CD4-positive, alpha-beta memory T cell (primary cell): ENCODE results near the gene NBEAL2. TPM values are rescaled to one million over a fixed set of nuclear protein-coding genes. Genes with fewer than 3 reads are reported as not detected.
A peak's percentile ranks its signal among the peaks of the same experiment; 100 is the strongest.

Source experiments
- CTCF ChIA-PET: fragments of 350-600 bp; sonication (Branson Sonifier 250); formaldehyde crosslinking; loops from one replicate; lab custom pipeline; 2021; ENCODE audit warnings: inconsistent platforms; ENCODE audit not compliant: partially characterized antibody; lab: Charles Lee
- POLR2A ChIA-PET: fragments of 350-600 bp; sonication (Branson Sonifier 250); formaldehyde crosslinking; loops from one replicate; lab custom pipeline; 2021; ENCODE audit not compliant: partially characterized antibody; lab: Charles Lee
- DNase-seq, 5 donors: peaks; one replicate each; pipeline versions ENCODE4 v3.0.0 to v3.0.0-alpha.2; 2020 to 2022; ENCODE audit warnings: mixed read lengths in 1 of 5
- H3K27ac ChIP-seq: one replicate; pipeline ENCODE4 v1.7.0; 2013; ENCODE audit warnings: low read depth, low read length
- H3K27me3 ChIP-seq: 2 replicates; pipeline ENCODE4 v1.7.0; 2013; ENCODE audit warnings: mild to moderate bottlenecking, low read length, moderate library complexity; ENCODE audit not compliant: insufficient read depth
- H3K36me3 ChIP-seq: 2 replicates; pipeline ENCODE4 v1.7.0; 2013; ENCODE audit warnings: mild to moderate bottlenecking, low read length, moderate library complexity; ENCODE audit not compliant: insufficient read depth
- H3K4me1 ChIP-seq: 2 replicates; pipeline ENCODE4 v1.7.0; 2013; ENCODE audit warnings: mild to moderate bottlenecking, low read length, moderate library complexity; ENCODE audit not compliant: insufficient read depth
- H3K4me3 ChIP-seq, 2 donors: one replicate each; pipeline ENCODE4 v1.7.0; 2013; ENCODE audit warnings: low read length in 2 of 2, mild to moderate bottlenecking in 1 of 2
- H3K9me3 ChIP-seq, 2 donors: one replicate each; pipeline ENCODE4 v1.7.0; 2013; ENCODE audit warnings: low read length in 2 of 2, control low read depth in 1 of 2; ENCODE audit not compliant: control insufficient read depth in 1 of 2
- H3K27ac Mint-ChIP-seq, 7 donors: one replicate each; pipeline ENCODE4 v1.8.0; 2020 to 2021; ENCODE audit warnings: mixed read lengths in 7 of 7, mild to moderate bottlenecking in 6 of 7, inconsistent platforms in 3 of 7, moderate library complexity in 3 of 7
- H3K27me3 Mint-ChIP-seq, 2 donors: one replicate each; pipeline ENCODE4 v1.8.0; 2020 to 2021; ENCODE audit warnings: mixed read lengths in 2 of 2
- H3K36me3 Mint-ChIP-seq, 2 donors: one replicate each; pipeline ENCODE4 v1.8.0; 2020 to 2021; ENCODE audit warnings: mixed read lengths in 2 of 2, inconsistent platforms in 1 of 2, mild to moderate bottlenecking in 1 of 2
- H3K4me1 Mint-ChIP-seq, 4 donors: one replicate each; pipeline ENCODE4 v1.8.0; 2020 to 2021; ENCODE audit warnings: mixed read lengths in 4 of 4, mild to moderate bottlenecking in 1 of 4
- H3K4me3 Mint-ChIP-seq, 8 donors: one replicate each; pipeline ENCODE4 v1.8.0; 2020 to 2021; ENCODE audit warnings: mixed read lengths in 8 of 8, mild to moderate bottlenecking in 7 of 8, moderate library complexity in 6 of 8, inconsistent platforms in 3 of 8
- H3K9me3 Mint-ChIP-seq, 8 donors: one replicate each; pipeline ENCODE4 v1.8.0; 2020 to 2021; ENCODE audit warnings: mixed read lengths in 8 of 8, mild to moderate bottlenecking in 5 of 8, inconsistent platforms in 3 of 8, moderate library complexity in 1 of 8
- intact Hi-C: fragments of 100-400 bp; cut with micrococcal nuclease; formaldehyde crosslinking; loops from one replicate; pipeline ENCODE4 v1.15.1; 2023
- polyA plus RNA-seq, 2 donors: library from polyadenylated mRNA; unstranded; fragments of 300-500 nt; fragmentation: Illumina TruSeq; gene quantifications; one replicate each; pipeline ENCODE4 v1.2.3, GENCODE V29; 2021
- total RNA-seq, 2 experiments: library from RNA; stranded (reverse); gene quantifications; one replicate each; pipeline ENCODE4 v1.2.3, GENCODE V29; 2021

NBEAL2 gene
- total and polyA plus RNA-seq, 4 experiments from 2014 or later = 4.5 to 147 (median 79.8) TPM

DNA sequence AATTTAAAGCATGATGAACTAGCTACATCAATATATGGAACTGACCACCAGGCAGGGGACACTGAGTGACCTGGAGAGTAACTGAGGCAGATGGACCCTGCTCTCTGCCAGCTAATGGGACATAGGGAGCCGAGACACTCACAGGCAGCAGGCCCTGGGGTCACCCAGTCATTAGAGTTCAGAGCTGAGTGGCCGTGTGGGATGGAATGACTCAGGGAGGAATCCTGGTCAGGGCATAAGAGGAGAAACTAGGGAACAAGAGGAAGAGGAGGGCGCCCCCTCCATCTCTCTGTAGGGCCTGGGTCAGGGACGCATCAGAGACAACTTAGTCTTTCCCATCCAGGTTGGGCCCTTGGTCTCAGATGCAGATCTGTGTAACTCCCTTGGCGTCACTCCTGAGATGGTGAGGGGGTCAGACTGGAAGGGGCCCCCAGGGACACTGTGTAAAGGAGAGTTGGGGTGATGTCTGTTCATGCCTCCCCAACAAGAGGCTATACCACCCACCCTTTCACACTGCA lies 42.7 kb upstream of the NBEAL2 start:
- Histone ChIP-seq H3K27ac (no peak overlapping the region), H3K4me3 (no peak overlapping the region), H3K36me3 (peaks cover 43% of the 10 kb centered on the region), H3K9me3 (no peaks in the 10 kb centered on the region), H3K27me3 (no peaks in the 10 kb centered on the region), H3K4me1 (peaks cover 25% of the 10 kb centered on the region)
- H3K4me3 Mint-ChIP-seq = no peak overlapping the region
- no peak for DNase-seq
- H3K4me1 Mint-ChIP-seq = peaks cover 32 to 56% (median 38%) of the 10 kb centered on the region in 4 donors
- intact Hi-C loops = no loop called here
- ChIA-PET POLR2A (interaction anchor here (1.3 to 1.7 kb wide), 3 partner anchors 10 to 43 kb away, joined by 3 to 6 read pairs (median 4); partner anchors contain the start of gene NBEAL2), CTCF (interaction anchor here (0.7 kb wide), 1 partner anchor 111 kb away, joined by 3 read pairs; no protein-coding TSS in a partner anchor)
- H3K9me3 Mint-ChIP-seq = peaks cover 0 to 2% (median 0%) of the 10 kb centered on the region in 8 donors
- H3K36me3 Mint-ChIP-seq = peaks cover 27 to 50% of the 10 kb centered on the region in 2 donors
- H3K27me3 Mint-ChIP-seq = no peaks in the 10 kb centered on the region
- H3K27ac Mint-ChIP-seq = peak overlapping the region in 2 of 7 donors; percentile 38 to 61

DNA sequence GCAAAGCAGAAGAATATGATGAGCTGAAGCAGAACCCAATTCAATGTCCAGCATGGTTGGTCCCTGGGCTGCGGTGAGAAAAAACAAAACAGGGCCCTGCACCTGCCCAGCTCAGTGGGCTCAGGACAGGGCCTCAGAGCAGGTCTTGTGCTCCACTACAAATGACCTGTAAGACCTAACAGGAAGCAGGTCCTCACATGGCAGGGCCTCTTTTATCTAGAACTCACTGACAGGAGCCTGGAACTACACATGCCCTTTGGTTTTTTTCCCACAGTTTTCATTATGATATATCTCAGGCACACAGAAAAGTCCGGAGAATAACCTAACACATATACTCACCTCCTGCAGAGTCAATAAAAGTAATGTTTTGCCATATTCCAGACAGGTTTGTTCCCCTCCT lies 41.3 kb upstream of the NBEAL2 start:
- Mint-ChIP-seq H3K27me3 (no peaks in the 10 kb centered on the region), H3K4me3 (no peak overlapping the region), H3K36me3 (peaks cover 27 to 55% of the 10 kb centered on the region in 2 donors), H3K4me1 (peaks cover 31 to 54% (median 35%) of the 10 kb centered on the region in 4 donors), H3K9me3 (peaks cover 0 to 2% (median 0%) of the 10 kb centered on the region in 8 donors), H3K27ac (peak overlapping the region in 6 of 7 donors; percentile 31 to 88 (median 50))
- intact Hi-C loops = no loop called here
- Histone ChIP-seq H3K4me1 (peaks cover 12% of the 10 kb centered on the region), H3K36me3 (peaks cover 43% of the 10 kb centered on the region), H3K4me3 (no peak overlapping the region), H3K27me3 (no peaks in the 10 kb centered on the region), H3K9me3 (no peaks in the 10 kb centered on the region), H3K27ac (no peak overlapping the region)
- CTCF ChIA-PET = no interaction called here
- DNase-seq = no peak
- POLR2A ChIA-PET = interaction anchor here (1.7 kb wide), 1 partner anchor 11 kb away, joined by 3 read pairs; no protein-coding TSS in a partner anchor

DNA sequence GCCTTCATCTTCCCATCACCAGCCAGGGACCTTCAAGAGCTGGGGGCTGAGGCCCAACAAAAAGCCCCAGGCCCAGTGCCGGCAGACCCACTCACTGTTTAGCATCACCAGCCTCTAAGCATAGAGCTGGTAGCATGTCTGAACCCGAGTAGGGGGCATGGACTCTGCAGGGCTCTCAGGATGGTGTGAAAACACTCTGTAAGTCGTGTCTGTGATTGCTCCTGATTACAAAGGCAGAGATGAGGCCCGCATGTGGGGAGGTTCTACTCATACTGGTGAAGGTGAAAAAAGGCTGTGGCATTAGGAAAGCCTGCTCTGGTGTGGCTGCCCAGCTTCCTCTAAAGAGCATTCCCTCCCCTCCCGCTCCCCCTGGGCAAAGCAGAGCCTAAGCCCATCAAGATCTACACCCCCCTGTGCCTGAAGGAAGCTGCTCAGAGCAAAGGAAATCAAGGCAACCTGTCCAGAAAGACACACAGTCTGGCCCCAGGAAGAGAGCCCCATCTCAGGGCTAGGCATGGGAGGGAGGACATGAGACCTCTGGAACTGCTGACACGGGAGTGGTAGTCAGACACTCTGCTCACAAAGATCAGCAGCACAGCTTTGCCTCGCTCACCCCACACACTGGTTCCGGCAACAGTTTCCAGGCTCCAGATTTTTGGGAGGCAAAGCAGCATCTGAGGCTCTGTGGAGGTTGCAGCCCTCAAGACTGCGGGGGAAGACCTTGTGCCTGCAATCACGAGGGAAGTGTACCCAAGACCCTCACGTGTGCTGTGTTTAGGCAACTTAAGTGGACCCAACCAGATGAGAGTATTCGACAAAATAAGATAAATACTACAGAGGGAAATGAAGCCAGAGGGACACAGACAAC lies 39.7 kb upstream of the NBEAL2 start:
- ChIA-PET POLR2A (interaction anchor here (0.9 to 1.1 kb wide), 2 partner anchors 19 to 58 kb away, joined by 4 read pairs; no protein-coding TSS in a partner anchor), CTCF (no interaction called here)
- Histone ChIP-seq H3K4me3 (no peak overlapping the region), H3K36me3 (peaks cover 42% of the 10 kb centered on the region), H3K27me3 (no peaks in the 10 kb centered on the region), H3K4me1 (peaks cover 9% of the 10 kb centered on the region), H3K27ac (no peak overlapping the region), H3K9me3 (no peaks in the 10 kb centered on the region)
- Mint-ChIP-seq H3K36me3 (peaks cover 27 to 53% of the 10 kb centered on the region in 2 donors), H3K27ac (peak overlapping the region in 6 of 7 donors; percentile 21 to 61 (median 54)), H3K4me3 (no peak overlapping the region), H3K4me1 (peaks cover 30 to 56% (median 37%) of the 10 kb centered on the region in 4 donors), H3K9me3 (peaks cover 0 to 2% (median 0%) of the 10 kb centered on the region in 8 donors), H3K27me3 (no peaks in the 10 kb centered on the region)
- intact Hi-C loops = no loop called here
- no peak for DNase-seq

DNA sequence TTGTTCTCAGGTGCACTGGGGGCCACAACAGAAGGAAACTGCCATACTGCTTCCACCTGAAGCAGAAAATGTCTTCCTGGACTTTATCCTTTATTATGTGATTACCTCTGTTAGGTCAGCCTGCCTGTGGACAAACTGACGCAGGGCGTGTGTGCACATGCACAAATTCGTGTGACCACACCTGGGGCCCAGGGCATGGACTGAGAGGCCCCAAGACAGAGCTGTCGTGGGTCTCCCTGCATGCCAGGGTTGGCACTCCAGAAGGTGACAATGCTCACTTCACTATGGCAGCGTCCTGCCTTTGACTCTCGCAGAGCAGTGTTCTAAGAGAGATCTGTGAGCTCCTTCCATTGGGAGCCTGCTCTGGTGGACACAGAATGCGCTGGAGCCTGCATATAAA lies 37.4 kb upstream of the NBEAL2 start:
- intact Hi-C loops = no loop called here
- H3K36me3 ChIP-seq = peaks cover 35% of the 10 kb centered on the region
- ChIA-PET POLR2A (no interaction called here), CTCF (interaction anchor here (0.7 kb wide), 1 partner anchor 382 kb away, joined by 3 read pairs; no protein-coding TSS in a partner anchor)
- H3K27me3 Mint-ChIP-seq = no peaks in the 10 kb centered on the region
- H3K27ac ChIP-seq = no peak overlapping the region
- no peak overlapping the region for H3K4me3 Mint-ChIP-seq
- peaks cover 24 to 45% of the 10 kb centered on the region in 2 donors for H3K36me3 Mint-ChIP-seq
- no peaks in the 10 kb centered on the region for H3K27me3 ChIP-seq
- H3K4me1 ChIP-seq = peaks cover 32% of the 10 kb centered on the region
- H3K4me3 ChIP-seq = no peak overlapping the region
- H3K9me3 Mint-ChIP-seq = peaks cover 0 to 2% (median 0%) of the 10 kb centered on the region in 8 donors
- DNase-seq = no peak
- peaks cover 44 to 65% (median 55%) of the 10 kb centered on the region in 4 donors for H3K4me1 Mint-ChIP-seq
- no peaks in the 10 kb centered on the region for H3K9me3 ChIP-seq
- peak overlapping the region in 1 of 7 donors; percentile 58 for H3K27ac Mint-ChIP-seq

DNA sequence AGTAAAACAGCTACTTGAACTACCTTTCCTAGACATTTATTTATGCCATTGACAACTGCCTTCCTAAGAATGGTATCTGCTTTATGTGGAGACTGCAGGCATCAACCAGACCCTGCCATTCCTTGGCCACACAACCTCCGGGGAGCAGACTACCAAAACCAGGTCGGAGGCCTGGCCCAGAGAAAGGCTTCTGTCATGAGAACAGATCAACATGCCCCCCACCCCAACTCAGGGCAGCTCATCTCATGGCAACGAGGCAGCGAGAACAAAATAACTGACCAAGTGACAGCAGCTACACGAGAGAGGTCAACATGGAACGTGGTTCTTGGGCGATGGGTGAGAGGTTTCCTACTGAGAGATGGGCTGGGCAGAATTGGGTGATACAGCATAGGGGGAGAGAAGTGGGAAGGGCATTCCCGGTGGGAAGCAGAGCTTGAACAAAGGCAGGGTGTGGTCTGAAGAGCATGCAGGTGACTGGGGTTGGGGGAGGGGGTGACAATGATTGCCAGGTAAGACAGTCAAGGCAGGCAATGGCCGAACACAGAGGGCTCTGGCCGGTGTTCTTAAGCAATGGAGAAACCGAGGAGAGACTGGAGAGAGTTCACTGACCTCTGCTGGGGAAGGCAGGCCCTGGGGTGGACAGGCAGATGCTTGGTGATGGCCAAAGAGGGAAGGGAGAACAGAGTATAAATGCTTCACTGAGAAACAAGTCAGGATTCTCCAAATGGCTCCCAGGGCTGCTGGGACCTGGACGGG lies 36.8 kb upstream of the NBEAL2 start:
- Mint-ChIP-seq H3K27me3 (no peaks in the 10 kb centered on the region), H3K4me1 (peaks cover 49 to 71% (median 61%) of the 10 kb centered on the region in 4 donors), H3K9me3 (peaks cover 0 to 2% (median 0%) of the 10 kb centered on the region in 8 donors), H3K4me3 (peak overlapping the region in 1 of 8 donors; percentile 20), H3K27ac (peak overlapping the region in 5 of 7 donors; percentile 8 to 68 (median 58)), H3K36me3 (peaks cover 21 to 46% of the 10 kb centered on the region in 2 donors)
- POLR2A ChIA-PET = interaction anchor here (1.0 kb wide), 1 partner anchor 37 kb away, joined by 3 read pairs; the partner anchor contains the start of gene NBEAL2
- no peak overlapping the region for H3K27ac ChIP-seq
- no peak for DNase-seq
- CTCF ChIA-PET = interaction anchor here (0.7 kb wide), 1 partner anchor 381 kb away, joined by 3 read pairs; no protein-coding TSS in a partner anchor
- peaks cover 38% of the 10 kb centered on the region for H3K4me1 ChIP-seq
- no peaks in the 10 kb centered on the region for H3K27me3 ChIP-seq
- intact Hi-C loops = no loop called here
- H3K9me3 ChIP-seq = no peaks in the 10 kb centered on the region
- H3K36me3 ChIP-seq = peaks cover 29% of the 10 kb centered on the region
- H3K4me3 ChIP-seq = no peak overlapping the region

DNA sequence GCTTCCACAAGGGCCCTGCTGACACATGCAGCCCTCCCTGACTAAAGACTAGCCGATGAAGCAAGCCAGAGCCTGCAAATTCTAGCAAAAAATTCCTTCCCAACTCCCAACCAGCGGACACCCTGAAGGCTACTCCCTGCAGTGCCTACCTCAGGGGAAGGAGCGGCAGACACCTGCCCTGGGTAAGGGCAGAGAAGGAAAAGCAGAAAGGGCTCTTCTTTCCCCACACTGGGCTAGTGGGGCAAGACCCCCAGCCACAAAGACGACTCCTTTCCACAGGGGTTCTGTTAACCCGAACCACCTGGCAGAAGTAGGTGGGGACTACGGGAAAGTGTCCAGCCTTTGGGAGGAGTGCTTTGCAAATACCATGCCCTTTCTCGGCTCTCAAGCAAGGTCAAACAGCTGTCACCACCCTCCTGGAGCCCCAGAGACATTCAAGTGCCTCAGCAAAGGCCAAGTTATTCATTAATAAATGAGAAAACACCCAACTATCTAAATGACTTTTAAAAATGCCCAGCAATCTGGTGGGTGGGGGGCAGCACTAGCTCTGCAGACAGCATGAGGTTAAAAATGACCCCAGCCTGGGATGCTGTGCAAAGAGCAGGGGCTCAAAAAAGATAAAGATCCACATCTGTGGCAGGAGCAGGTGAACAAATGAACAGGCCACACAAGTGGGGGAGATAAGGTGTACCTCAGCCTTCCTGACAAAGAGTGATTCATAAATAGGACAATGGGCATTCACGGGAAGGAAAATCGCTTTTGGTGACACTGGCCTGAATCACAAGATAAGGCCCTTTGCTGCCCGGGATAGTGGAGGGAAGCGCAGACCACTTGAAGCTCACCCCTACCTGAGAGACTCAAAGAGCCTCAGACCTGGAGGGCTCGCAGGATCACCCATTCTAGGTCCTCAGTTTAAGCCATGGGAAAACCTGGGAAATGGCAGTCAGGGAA lies 36.0 kb upstream of the NBEAL2 start:
- peaks cover 54 to 80% (median 67%) of the 10 kb centered on the region in 4 donors for H3K4me1 Mint-ChIP-seq
- peaks cover 0 to 4% (median 0%) of the 10 kb centered on the region in 8 donors for H3K9me3 Mint-ChIP-seq
- H3K27ac Mint-ChIP-seq = peak overlapping the region in 5 of 7 donors; percentile 52 to 95 (median 68)
- Histone ChIP-seq H3K36me3 (peaks cover 21% of the 10 kb centered on the region), H3K9me3 (no peaks in the 10 kb centered on the region), H3K27ac (no peak overlapping the region), H3K4me3 (no peak overlapping the region), H3K4me1 (peaks cover 46% of the 10 kb centered on the region), H3K27me3 (no peaks in the 10 kb centered on the region)
- H3K4me3 Mint-ChIP-seq = no peak overlapping the region
- H3K36me3 Mint-ChIP-seq = peaks cover 15 to 42% of the 10 kb centered on the region in 2 donors
- ChIA-PET CTCF (interaction anchor here (0.6 kb wide), 1 partner anchor 20 kb away, joined by 3 read pairs; no protein-coding TSS in a partner anchor), POLR2A (interaction anchor here (1.0 to 1.1 kb wide), 2 partner anchors 36 to 78 kb away, joined by 3 to 4 read pairs; partner anchors contain the start of gene NBEAL2)
- intact Hi-C loops = no loop called here
- no peak for DNase-seq
- no peaks in the 10 kb centered on the region for H3K27me3 Mint-ChIP-seq
